Activated CD8-positive, alpha-beta memory T cell treated with anti-CD3 and anti-CD28 coated beads, Interleukin-2, amount 50 U/mL, for 4 hours (primary cell): ENCODE measurements around the gene WNT6.

Source experiments
- DNase-seq: peaks from one replicate; pipeline ENCODE4 v3.0.0-alpha.2; 2020

The WNT6 gene

DNA sequence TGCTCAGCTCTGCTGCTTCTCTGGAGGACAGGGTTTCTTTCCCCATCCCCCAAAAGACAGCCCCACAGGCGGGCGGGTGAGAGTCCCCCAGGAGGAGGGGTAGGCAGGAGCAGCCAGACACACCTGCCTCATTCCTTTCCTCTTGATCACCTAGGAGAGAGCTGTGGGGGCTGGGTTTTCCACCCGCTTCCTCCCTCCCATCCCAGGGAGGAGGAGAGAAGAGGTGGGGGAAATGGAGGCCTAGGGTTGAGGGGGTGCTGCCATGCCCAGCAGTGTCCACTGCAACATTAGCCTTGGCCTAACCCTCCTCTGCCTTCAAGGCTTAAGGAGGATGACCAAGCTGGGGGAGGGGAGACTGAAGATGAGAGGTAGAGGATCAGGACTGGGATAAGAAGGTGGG, 35.7 kb downstream of the WNT6 start:
- DNase-seq, result peak; percentile 24

DNA sequence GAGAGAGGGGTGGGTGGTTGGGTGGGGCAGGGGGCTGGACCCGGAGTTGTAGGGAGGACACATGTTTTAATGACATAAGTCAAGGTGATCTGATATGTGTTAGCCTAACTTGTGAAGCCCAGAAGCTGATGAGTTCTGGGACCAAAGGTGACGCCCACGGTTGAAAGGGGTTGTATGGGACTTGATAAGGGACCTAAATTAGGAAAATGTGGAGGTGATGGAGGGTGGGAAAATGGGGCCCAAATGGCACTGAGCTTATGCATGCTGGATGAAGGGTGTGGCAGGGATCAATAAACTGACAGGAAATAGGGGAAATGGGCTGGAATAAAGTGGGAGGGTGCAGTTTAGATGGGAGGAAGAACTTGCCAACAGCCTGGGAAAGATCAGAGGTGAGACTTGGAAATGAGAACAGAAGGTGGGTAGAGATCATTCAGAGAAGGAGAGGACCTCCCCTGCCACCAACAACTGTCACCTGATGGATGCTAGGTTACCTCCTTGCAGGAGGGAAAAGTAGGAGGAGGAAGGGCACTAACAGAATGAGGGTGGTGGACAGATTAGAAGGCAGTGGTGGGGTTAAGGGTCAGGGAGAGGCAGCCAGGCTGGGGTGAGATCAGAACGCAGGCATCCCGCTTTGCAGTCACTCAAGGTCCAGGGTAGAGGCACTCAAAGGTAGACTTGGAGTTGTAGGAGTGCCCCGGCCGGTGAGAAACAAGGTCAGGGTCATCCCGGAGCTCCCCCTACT, 36.3 kb downstream of the WNT6 start:
- DNase-seq, result no peak

DNA sequence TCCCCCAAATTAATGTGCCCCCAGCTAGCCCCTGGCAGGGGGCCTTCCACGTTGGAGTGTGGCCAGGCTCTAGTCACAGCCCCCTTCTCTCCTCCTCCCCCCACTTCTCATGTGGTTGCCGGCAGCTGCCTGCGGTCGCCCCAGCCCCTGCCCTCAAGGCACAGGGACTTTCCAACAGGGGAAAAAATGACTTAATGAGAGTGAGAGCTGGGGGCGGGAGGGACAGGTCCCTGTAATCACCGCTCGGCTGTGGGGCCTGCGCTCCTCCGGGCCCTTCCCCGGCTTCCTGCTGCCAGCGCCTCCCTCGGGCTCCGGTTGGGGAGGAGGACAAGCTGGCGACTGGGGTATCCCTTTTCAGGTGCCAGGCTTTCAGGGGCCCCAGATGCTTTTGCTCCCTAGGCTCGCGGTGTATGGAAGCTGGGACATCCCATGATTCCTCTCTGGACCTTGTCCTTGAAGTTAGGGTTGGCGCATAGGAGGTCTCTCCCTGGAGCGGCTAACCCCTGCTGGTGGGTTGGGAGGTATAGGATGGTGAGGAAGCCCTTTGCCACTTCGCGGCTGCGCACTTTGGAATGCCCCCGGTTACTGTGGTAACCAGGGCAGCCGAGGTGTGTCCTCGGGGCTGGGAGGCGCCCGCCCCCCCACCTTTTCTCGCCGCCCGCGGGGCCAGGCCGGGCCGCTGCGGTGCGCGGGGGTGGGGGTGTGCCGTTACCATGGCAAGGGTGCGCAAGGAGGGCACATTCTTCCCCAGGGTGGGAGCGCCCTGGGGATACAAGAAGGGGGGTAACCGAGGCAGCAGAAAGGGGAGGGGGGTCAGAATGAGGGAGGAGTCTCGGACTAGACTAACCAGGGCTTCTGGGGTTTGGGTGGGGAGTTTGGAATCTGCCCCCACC, 37.1 kb downstream of the WNT6 start:
- DNase-seq, result peak; percentile 84

DNA sequence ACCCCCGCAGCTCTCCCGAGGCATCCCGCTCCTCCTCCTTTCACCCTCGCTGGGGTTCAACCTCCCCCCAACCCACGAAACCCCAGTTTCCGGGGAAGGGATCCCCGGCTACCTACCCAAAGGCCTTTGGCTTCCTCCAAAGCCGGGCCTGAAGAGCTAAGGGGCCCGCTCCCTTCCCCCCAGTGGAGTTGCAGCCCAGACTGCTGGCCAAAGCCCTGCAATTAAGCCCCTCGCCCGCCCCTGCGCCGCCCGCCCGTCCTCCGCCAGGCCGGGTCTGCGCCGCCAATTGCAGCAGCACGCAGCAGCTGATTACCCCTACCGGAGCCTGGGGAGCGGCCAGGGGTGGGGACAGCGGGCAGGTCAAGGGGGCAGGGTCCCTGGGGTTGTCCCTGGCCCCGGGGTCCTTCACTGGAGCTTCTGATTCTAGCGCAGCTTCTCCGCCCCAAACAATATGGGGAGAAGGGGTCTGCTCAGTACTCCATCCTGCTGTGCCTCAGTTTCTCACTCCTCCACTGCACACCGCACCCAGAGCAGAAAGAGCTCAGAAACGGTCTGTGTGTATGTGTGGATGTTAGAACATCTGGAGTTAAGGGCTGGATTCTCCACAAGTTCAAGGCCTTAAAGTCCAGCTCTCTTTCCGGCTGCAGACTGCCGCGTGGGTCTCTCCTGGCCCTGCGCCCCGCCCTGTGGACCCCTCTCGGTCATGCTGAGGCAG, 37.9 kb downstream of the WNT6 start:
- peak; percentile 27 for DNase-seq

DNA sequence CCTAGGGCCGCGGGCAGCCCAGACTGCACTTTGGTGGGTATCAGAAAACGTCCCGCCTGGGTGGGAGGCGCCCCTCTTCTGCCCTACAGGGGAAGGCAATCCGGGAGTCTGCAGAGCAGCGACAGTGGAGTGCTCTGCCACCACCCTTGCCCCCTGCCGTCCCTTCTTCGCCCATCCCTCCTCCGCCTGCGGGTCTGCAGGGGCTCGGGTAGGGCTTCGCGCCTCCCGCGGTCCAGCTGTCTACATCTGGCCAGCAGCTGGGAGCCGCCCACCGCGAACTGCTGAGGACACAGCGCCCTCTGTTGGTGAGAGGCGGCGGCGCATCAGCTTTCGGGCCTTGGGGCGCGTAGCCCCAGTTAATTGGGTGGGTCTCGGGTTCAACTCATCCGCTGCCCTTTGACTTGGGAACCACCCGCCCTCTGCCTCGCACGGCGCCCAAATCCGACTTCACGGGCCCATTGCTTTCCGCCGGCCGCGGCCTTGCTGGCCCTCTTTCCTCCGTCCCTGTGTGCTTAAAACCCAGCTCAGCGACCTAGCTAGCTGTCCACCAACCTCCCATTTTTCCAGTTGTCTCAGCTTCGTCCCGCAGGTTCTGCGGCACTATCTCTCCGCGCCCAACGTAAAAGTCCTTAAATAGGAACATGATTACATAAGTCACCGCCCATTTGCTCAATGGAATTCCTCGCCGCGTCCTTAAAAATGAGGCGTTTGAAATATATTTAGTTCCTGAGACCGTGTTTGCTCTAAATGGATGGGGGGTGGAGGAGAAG, 38.7 kb downstream of the WNT6 start:
- peak; percentile 84 for DNase-seq

DNA sequence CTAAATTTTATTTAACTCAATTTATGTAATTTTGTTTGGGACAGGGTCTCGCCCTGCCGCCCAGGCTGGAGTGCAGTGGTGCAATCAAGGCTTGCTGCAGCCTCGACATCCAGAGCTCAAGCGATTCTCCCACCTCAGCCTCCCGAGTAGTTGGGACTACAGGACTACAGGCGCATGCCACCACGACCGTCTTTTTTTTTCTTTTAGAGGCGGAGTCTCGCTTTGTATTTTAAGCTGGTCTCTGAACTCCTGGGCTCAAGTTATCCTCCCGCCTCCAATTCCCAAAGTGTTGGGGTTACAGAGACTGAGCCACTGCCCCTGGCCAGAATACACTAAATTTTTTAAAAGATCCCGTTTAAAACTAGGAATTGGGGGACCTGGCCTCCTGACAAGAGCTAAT, 39.5 kb downstream of the WNT6 start:
- DNase-seq, result no peak

DNA sequence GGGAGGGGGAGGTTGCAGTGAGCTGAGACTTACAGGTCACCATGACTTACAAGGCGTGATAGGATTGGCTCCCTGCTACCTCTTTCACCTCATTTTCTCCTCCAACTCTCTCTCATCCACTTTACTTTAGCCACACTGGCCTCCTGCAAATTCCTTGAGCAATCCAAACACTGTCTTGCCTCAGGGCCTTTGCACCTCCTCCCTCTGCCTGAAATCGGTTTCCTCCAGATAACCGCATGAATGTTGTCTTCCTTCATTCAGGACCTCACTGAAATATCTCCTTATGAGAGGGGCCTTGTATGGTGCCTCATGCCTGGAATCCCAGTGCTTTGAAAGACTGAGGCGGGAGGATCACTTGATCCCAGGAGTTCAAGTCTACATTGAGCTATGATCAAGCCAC, 42.8 kb downstream of the WNT6 start:
- DNase-seq, result no peak

DNA sequence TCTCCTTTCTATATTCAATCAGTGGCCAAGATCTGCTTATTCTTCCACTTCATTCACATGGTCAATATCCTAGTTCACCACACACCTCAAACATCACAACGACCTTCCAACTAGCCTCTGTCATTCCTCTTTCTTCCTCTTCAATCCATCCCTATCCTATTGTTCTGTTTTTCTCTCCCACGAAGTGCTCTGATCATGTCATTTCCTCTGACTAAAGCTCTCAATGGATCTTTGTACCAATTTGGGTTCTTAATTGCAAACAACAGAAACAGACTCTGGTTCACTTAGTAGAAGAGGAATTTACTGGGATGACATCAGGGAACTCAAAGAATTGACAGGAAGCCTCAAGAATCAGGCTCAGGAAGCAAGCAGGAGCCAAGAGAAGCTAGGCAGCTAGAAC, 44.6 kb downstream of the WNT6 start:
- DNase-seq, result no peak

DNA sequence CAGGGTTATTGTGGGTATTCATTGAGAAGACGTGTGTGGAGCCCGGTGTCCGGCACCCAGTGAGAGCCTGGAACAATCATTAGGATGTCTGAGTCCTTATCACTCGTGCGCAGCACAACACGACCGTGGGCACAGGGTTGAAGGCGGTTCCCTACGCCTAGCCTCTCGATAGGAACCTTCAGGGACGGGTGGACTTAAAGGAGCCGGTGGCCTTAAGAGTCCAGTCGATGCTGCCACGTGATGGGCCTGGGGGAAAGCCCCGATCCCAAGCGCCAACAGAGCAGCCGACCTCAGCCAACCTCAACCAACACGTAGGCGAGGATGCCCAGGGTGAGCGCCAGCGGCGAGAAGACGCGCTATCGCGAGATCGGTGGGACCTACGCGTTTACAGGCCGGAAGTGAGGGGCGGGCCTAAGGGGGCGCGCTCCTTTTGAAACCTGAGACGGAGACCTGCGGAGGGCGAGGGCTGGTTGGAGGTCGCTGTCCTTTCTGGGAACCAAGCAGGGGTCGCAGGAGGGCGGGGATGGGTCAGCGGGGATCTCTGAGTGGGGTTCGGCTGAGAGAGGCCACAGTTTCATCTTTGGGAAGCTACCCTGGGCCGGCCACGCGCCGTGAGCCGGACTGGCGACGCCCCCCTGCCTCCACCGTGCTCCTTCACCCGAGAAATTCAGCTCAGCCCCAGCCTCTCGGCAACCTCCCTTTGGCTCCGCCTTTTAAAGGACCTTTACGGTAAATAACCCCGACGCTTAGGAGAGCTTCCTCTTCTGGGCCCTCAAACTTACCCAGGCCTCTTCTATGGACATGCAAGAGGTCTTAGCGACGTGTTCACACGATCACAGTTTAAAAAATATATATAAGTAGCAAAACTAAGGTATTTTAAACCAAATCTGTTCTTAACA, 49.4 kb downstream of the WNT6 start:
- DNase-seq, result peak; percentile 88

DNA sequence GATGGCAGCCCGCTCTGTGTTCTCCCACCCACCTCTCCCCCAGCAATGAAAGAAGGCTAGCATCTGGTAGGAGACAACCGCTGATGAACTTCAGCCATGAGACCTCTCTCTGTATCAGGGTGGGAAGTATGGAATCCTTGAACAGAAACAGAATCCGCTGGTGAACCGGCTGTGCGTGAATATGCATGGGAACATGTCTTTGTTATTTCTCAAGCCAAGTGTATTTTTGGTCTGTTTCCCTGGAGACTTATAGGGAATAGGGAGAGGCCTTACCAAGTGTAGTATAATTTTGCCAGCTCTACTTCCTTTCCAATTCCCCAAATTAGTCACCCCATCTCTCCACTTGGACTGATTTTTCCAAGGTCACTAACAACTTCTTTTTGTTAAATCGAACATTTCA, 51.1 kb downstream of the WNT6 start:
- DNase-seq, result no peak

DNA sequence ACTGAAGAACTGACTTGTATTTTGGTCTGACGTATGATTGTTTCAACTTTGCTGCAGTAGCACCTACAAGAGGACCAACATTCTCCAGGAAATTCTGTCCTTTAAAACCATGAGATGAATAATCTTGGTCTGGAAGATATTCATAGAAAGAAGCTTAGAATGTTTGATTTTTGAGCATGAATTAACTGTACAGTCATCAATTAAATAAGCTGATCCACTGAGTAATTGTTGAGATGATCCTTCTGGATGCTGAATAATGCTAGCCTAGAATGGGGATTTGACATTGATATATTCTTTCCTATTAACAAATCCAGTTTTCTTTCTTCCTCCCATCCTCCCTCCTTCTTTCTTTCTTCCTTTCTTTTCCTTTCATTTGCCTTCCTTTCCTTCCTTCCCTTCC, 60.9 kb downstream of the WNT6 start:
- no peak for DNase-seq
